Activated CD4-positive, alpha-beta T cell treated with anti-CD3 and anti-CD28 coated beads, Interleukin-2, amount 10 ng/mL, durations not matched to agents 7 days and 5 days (primary cell): ENCODE results near the gene DOCK2. TPM values are rescaled to one million over a fixed set of nuclear protein-coding genes. Genes with fewer than 3 reads are reported as not detected.

Experiments used
- CTCF ChIA-PET: fragments of 350-600 bp; sonication (Branson Sonifier 250); formaldehyde crosslinking; loops from one replicate; lab custom pipeline; 2021; ENCODE audit warnings: antibody characterized with exemption; lab: Charles Lee
- POLR2A ChIA-PET: fragments of 350-600 bp; sonication (Branson Sonifier 250); formaldehyde crosslinking; loops from one replicate; lab custom pipeline; 2021; ENCODE audit warnings: antibody characterized with exemption; lab: Charles Lee
- DNase-seq: peaks from one replicate; pipeline ENCODE4 v3.0.0-alpha.2; 2020
- H3K27ac Mint-ChIP-seq: one replicate; pipeline ENCODE4 v1.8.0; 2021; ENCODE audit warnings: mild to moderate bottlenecking, moderate library complexity, mixed read lengths
- H3K27me3 Mint-ChIP-seq: one replicate; pipeline ENCODE4 v1.8.0; 2021; ENCODE audit warnings: mixed read lengths
- H3K36me3 Mint-ChIP-seq: one replicate; pipeline ENCODE4 v1.8.0; 2021; ENCODE audit warnings: low read depth, mixed read lengths
- H3K4me1 Mint-ChIP-seq: one replicate; pipeline ENCODE4 v1.8.0; 2021; ENCODE audit warnings: mixed read lengths
- H3K4me3 Mint-ChIP-seq: one replicate; pipeline ENCODE4 v1.8.0; 2021; ENCODE audit warnings: mild to moderate bottlenecking, moderate library complexity, mixed read lengths
- H3K9me3 Mint-ChIP-seq: one replicate; pipeline ENCODE4 v1.8.0; 2021; ENCODE audit warnings: mixed read lengths
- total RNA-seq, 2 experiments: library from RNA; stranded (reverse); gene quantifications; one replicate each; pipeline ENCODE4 v1.2.3, GENCODE V29; 2021

Gene DOCK2
- total RNA-seq, 2 experiments from 2014 or later, result 270 to 300 TPM

GRCh38 chr5:169696621-169697510 lies 59.8 kb downstream of the DOCK2 start:
- H3K4me3 Mint-ChIP-seq, result no peak overlapping the region
- H3K27me3 Mint-ChIP-seq, result no peaks in the 10 kb centered on the region
- DNase-seq, result no peak
- H3K4me1 Mint-ChIP-seq, result peaks cover 1% of the 10 kb centered on the region
- no peak overlapping the region for H3K27ac Mint-ChIP-seq
- ChIA-PET POLR2A (no interaction called here), CTCF (interaction anchor here (1.2 to 2.7 kb wide), 6 partner anchors 9 to 32 kb away, joined by 3 to 7 read pairs (median 4); no protein-coding TSS in a partner anchor)
- no peaks in the 10 kb centered on the region for H3K9me3 Mint-ChIP-seq
- H3K36me3 Mint-ChIP-seq, result peaks cover 75% of the 10 kb centered on the region

DNA sequence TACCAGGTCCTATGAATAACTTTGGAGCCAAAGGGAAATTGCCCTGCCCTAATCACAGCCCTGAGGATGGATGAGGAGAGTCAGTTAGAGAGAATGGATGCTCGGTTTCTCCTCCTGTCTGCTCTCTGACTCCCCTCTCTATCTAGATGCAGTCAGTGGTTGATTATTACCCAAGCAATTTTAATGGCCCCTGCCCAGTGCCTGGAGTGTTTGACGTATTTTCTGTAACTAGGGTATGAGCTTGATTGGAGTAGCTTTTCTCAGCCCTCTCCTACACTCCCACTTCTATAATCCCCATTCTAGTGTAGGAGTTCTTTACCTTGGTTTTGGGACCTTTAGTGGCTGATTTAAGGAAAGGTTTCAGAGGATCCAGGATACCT lies 60.4 kb downstream of the DOCK2 start:
- Mint-ChIP-seq H3K9me3 (no peaks in the 10 kb centered on the region), H3K4me3 (no peak overlapping the region), H3K27ac (no peak overlapping the region), H3K36me3 (peaks cover 80% of the 10 kb centered on the region), H3K4me1 (peaks cover 3% of the 10 kb centered on the region), H3K27me3 (no peaks in the 10 kb centered on the region)
- no peak for DNase-seq
- ChIA-PET CTCF (interaction anchor here (1.2 to 2.7 kb wide), 4 partner anchors 9 to 31 kb away, joined by 3 to 7 read pairs (median 4); no protein-coding TSS in a partner anchor), POLR2A (no interaction called here)

GRCh38 chr5:169697976-169698375 lies 60.9 kb downstream of the DOCK2 start:
- Mint-ChIP-seq H3K4me3 (no peak overlapping the region), H3K9me3 (no peaks in the 10 kb centered on the region), H3K27me3 (no peaks in the 10 kb centered on the region), H3K27ac (no peak overlapping the region), H3K4me1 (peaks cover 5% of the 10 kb centered on the region), H3K36me3 (peaks cover 80% of the 10 kb centered on the region)
- ChIA-PET POLR2A (no interaction called here), CTCF (interaction anchor here (1.6 to 2.7 kb wide), 2 partner anchors 9 to 12 kb away, joined by 4 to 7 read pairs; no protein-coding TSS in a partner anchor)
- no peak for DNase-seq

GRCh38 chr5:169700611-169701010 lies 63.5 kb downstream of the DOCK2 start:
- DNase-seq, result no peak
- no peaks in the 10 kb centered on the region for H3K27me3 Mint-ChIP-seq
- CTCF ChIA-PET, result interaction anchor here (1.0 kb wide), 1 partner anchor 18 kb away, joined by 3 read pairs; no protein-coding TSS in a partner anchor
- no peak overlapping the region for H3K27ac Mint-ChIP-seq
- no peaks in the 10 kb centered on the region for H3K9me3 Mint-ChIP-seq
- H3K4me3 Mint-ChIP-seq, result no peak overlapping the region
- POLR2A ChIA-PET, result no interaction called here
- H3K4me1 Mint-ChIP-seq, result peaks cover 8% of the 10 kb centered on the region
- H3K36me3 Mint-ChIP-seq, result peaks cover 82% of the 10 kb centered on the region

- Mint-ChIP-seq H3K36me3 (peaks cover 85% of the 10 kb centered on the region), H3K27me3 (no peaks in the 10 kb centered on the region), H3K4me3 (no peak overlapping the region), H3K27ac (peak overlapping the region; percentile 48), H3K9me3 (no peaks in the 10 kb centered on the region), H3K4me1 (peaks cover 8% of the 10 kb centered on the region)
- CTCF ChIA-PET, result interaction anchor here (1.0 kb wide), 1 partner anchor 14 kb away, joined by 3 read pairs; no protein-coding TSS in a partner anchor
- POLR2A ChIA-PET, result no interaction called here
- no peak for DNase-seq
These were observed 64.9 kb downstream of the DOCK2 start for GRCh38 chr5:169701910-169702451.

DNA sequence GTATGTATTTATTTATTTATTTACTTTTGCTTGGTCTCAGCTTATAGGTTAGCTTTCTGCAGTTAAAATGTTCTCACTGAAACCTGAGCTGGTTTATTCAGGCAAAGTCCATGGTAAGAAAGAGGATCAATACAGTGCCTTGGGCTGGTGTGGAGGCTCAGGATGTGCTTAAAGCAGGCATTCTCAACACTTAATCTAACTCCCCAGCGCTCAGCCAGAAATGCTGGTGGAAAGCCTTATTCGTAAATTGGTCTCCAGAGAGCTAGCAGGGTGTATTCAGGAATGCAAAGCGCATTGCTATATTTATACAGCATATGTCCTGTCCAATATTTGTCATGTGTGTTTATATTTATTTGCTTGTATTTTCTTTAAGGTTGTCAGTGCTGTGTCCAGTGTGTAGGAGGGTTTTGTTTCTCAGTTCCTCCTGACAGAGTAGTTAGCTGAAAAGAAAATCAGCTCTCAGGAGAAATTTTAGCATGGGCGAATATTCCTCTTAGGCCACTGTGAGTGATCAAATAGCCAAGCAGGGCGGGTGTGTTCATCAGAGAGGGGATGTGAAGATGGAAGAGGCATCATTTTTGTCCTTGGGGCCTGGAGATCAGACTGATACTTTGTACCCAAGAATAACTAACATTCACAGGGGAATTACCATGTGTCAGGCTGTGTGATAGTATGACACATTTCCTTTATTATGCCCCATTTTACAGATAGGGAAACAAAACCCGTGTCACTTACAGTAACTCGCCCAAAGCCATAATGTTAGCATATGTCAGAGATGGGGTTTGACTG lies 65.8 kb downstream of the DOCK2 start:
- ChIA-PET POLR2A (no interaction called here), CTCF (no interaction called here)
- H3K27me3 Mint-ChIP-seq, result no peaks in the 10 kb centered on the region
- no peak for DNase-seq
- no peak overlapping the region for H3K4me3 Mint-ChIP-seq
- no peaks in the 10 kb centered on the region for H3K9me3 Mint-ChIP-seq
- H3K36me3 Mint-ChIP-seq, result peaks cover 85% of the 10 kb centered on the region
- peaks cover 8% of the 10 kb centered on the region for H3K4me1 Mint-ChIP-seq
- no peak overlapping the region for H3K27ac Mint-ChIP-seq

- POLR2A ChIA-PET, result no interaction called here
- Mint-ChIP-seq H3K4me1 (peaks cover 8% of the 10 kb centered on the region), H3K27me3 (no peaks in the 10 kb centered on the region), H3K36me3 (peaks cover 84% of the 10 kb centered on the region), H3K9me3 (no peaks in the 10 kb centered on the region), H3K4me3 (no peak overlapping the region), H3K27ac (no peak overlapping the region)
- CTCF ChIA-PET, result no interaction called here
- no peak for DNase-seq
These were observed 66.7 kb downstream of the DOCK2 start for GRCh38 chr5:169703813-169704212.

DNA sequence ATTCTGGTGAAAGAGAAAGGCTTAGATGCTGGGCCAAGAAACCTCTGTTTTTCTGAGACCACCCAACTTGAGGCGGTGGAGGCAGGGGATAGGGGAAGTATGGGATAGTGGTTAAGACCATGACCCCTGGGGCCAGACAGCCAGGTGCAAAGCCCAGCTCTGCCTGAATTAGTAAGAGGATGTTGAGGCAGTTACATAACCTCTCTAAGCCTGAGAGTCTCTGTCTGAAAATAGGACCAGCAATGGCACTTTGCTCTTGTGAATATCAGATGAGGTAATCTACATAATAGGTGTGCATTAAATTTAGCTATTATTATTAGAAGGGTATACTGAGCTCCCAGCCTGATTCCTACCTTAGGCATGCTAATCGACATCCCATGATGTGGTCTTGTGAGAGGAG lies 68.2 kb downstream of the DOCK2 start:
- no peaks in the 10 kb centered on the region for H3K27me3 Mint-ChIP-seq
- peaks cover 8% of the 10 kb centered on the region for H3K4me1 Mint-ChIP-seq
- peaks cover 80% of the 10 kb centered on the region for H3K36me3 Mint-ChIP-seq
- CTCF ChIA-PET, result no interaction called here
- H3K4me3 Mint-ChIP-seq, result no peak overlapping the region
- H3K27ac Mint-ChIP-seq, result no peak overlapping the region
- H3K9me3 Mint-ChIP-seq, result no peaks in the 10 kb centered on the region
- DNase-seq, result no peak
- POLR2A ChIA-PET, result no interaction called here

DNA sequence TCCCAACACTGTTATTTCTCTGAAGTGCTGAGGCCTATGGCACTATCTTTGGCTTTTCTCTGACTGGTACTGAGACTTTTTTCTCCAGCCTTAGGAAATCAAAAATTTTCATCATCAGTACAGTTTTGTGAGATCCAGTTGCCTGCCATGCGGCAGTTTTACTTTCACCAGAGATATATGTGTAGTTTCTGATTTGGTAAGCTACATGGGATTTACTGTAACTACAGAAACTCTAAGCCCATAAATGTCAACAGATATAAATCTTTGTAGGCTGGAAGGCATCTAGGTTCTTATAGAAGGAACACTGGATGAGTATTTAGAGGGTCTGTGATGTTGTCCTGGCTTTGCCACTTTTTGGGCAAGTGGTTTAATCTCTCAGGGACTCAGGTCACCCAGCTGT lies 69.0 kb downstream of the DOCK2 start:
- no peak for DNase-seq
- Mint-ChIP-seq H3K4me3 (no peak overlapping the region), H3K27ac (no peak overlapping the region), H3K27me3 (no peaks in the 10 kb centered on the region), H3K4me1 (peaks cover 8% of the 10 kb centered on the region), H3K9me3 (no peaks in the 10 kb centered on the region), H3K36me3 (peaks cover 80% of the 10 kb centered on the region)
- POLR2A ChIA-PET, result no interaction called here
- CTCF ChIA-PET, result interaction anchor here (1.3 kb wide), 2 partner anchors 8 to 11 kb away, joined by 3 to 4 read pairs; no protein-coding TSS in a partner anchor

DNA sequence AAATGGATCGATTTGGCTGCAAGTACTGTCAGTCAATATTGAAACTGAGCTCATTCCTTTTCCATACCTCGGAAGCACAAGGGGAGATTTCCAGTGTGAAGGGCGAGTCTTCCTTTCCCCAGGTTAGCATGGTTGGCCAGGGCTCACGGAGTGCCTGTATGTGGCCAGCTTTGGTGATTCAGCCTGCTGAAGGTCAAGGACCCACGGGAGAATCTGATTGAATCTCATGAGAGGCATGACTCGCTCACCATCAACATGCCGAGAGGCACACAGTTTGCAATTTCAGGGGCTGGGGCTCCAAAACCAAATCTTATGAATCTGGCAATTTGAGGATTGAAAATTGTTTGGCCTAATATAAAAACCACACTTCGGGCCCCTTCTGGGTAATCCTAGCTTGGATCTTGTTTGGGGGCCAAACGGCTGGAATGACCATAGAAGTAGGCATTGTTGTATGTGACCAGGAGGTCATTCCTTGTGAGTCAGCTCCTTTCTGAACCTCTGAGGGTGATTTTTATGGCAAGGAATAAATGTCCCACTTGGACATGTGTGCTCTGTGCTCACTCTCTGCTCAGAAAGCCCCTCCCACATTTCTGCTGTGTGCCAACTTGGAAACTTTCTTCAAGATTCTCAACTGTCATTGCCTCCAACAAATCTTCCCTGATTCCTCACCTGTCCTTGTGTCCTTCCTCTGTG lies 69.8 kb downstream of the DOCK2 start:
- DNase-seq, result no peak
- CTCF ChIA-PET, result interaction anchor here (1.3 kb wide), 2 partner anchors 9 to 10 kb away, joined by 3 to 4 read pairs; no protein-coding TSS in a partner anchor
- H3K4me1 Mint-ChIP-seq, result peaks cover 8% of the 10 kb centered on the region
- no peak overlapping the region for H3K27ac Mint-ChIP-seq
- no peaks in the 10 kb centered on the region for H3K27me3 Mint-ChIP-seq
- POLR2A ChIA-PET, result no interaction called here
- H3K4me3 Mint-ChIP-seq, result no peak overlapping the region
- H3K36me3 Mint-ChIP-seq, result peaks cover 75% of the 10 kb centered on the region
- H3K9me3 Mint-ChIP-seq, result no peaks in the 10 kb centered on the region

DNA sequence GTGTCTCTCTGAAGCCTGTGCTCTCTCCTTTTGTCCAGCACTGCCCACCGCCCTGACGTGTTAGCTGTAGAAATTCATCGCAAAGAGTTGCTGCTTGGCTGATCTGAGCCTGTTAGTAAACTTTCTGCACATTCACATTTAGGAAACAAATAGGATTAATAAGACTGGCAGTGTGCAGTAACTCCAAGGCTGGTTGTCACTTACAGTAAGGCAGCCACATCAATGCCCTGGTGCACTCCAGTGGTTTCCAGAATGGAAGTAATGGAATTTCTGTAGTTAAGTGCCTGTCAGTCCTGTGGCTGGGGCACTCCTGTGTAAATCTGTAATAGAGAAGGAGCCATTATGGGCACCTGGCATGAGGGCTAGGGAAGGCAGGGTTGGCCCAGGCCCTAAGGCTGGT lies 70.6 kb downstream of the DOCK2 start:
- DNase-seq, result no peak
- Mint-ChIP-seq H3K9me3 (no peaks in the 10 kb centered on the region), H3K36me3 (peaks cover 75% of the 10 kb centered on the region), H3K27ac (no peak overlapping the region), H3K4me1 (peaks cover 7% of the 10 kb centered on the region), H3K4me3 (no peak overlapping the region), H3K27me3 (no peaks in the 10 kb centered on the region)
- ChIA-PET POLR2A (no interaction called here), CTCF (interaction anchor here (0.8 kb wide), 1 partner anchor 54 kb away, joined by 4 read pairs; no protein-coding TSS in a partner anchor)

DNA sequence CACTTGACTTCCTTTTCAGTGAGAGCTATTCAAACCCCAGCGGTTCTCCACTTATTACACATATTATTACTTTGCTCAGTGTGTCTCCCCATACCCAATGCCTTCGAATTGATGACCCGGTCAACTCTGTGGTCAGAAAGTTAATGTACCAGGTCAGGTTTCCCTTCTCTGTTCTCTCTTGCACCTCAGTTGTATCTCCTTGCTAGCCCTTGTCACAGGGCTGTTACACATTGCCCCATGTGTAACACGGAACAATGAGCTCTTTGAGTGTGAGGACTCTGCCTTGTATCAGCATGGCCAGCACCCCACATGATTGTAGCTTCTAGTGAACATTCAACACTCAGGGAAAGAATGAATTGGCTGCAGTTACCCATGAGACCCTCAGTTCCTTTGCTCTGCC lies 73.6 kb downstream of the DOCK2 start:
- no peaks in the 10 kb centered on the region for H3K27me3 Mint-ChIP-seq
- H3K4me1 Mint-ChIP-seq, result no peaks in the 10 kb centered on the region
- DNase-seq, result no peak
- H3K36me3 Mint-ChIP-seq, result peaks cover 77% of the 10 kb centered on the region
- no peak overlapping the region for H3K27ac Mint-ChIP-seq
- no peak overlapping the region for H3K4me3 Mint-ChIP-seq
- ChIA-PET CTCF (interaction anchor here (1.1 to 1.8 kb wide), 3 partner anchors 8 to 29 kb away, joined by 3 to 7 read pairs (median 5); no protein-coding TSS in a partner anchor), POLR2A (no interaction called here)
- no peaks in the 10 kb centered on the region for H3K9me3 Mint-ChIP-seq
